Mucosa of descending colon (tissue), 3 donors: ENCODE measurements around the gene RAVER1. TPM values are rescaled to one million over a fixed set of nuclear protein-coding genes. Genes with fewer than 3 reads are reported as not detected.

Experiments
- ATAC-seq: fragments of 200-7000 bp; cut with Tn5 transposase; one replicate; pipeline ENCODE4 v1.9.1; 2020; ENCODE audit warnings: mild to moderate bottlenecking, moderate library complexity
- DNase-seq, 3 donors: peaks; one replicate each; pipeline ENCODE4 v3.0.0-alpha.2; 2020
- H3K36me3 ChIP-seq: fragments of 200-600 bp; one replicate; pipeline ENCODE4 v1.8.0; 2021; ENCODE audit warnings: low read depth, mild to moderate bottlenecking
- H3K4me1 ChIP-seq: fragments of 200-600 bp; one replicate; pipeline ENCODE4 v1.8.0; 2021; ENCODE audit warnings: low read depth, mild to moderate bottlenecking
- H3K4me3 ChIP-seq: fragments of 200-600 bp; one replicate; pipeline ENCODE4 v1.8.0; 2021; ENCODE audit warnings: mild to moderate bottlenecking
- H3K9me3 ChIP-seq: fragments of 200-600 bp; one replicate; pipeline ENCODE4 v1.8.0; 2021; ENCODE audit warnings: mild to moderate bottlenecking
- CTCF ChIP-seq: fragments of 200-600 bp; IDR thresholded peaks from one replicate; pipeline ENCODE4 v1.8.0; 2022; ENCODE audit warnings: antibody characterized with exemption, mild to moderate bottlenecking
- intact Hi-C, 2 donors: fragments of 100-400 bp; cut with DNase I in 1 of 2; cut with micrococcal nuclease in 1 of 2; formaldehyde crosslinking; loops; one replicate each; pipeline versions ENCODE4 v1.11.0 to v1.11.1; 2022; cut with DNase I, micrococcal nuclease
- total RNA-seq, 3 donors: library from RNA; stranded (reverse); fragmentation: NEBNext Ultra II Directional in 2 of 3; extraction: Animal tissue kit (Norgen Biotek cat#: 25700) in 2 of 3; gene quantifications; one replicate each; pipeline versions ENCODE4 v1.2.1 to v1.2.4, GENCODE V29; 2021 to 2023
- donor health status: DM: no; HTN: no; CAD: no; lungs with moderate emphysema.
- donor health status: DM: no; HTN: no; CAD: no.
- donor health status: DM: no; HTN: yes; CAD: no.

RAVER1 gene
- total RNA-seq, 3 donors from 2014 or later: 42.4 to 58.1 (median 49.6) TPM

- DNase-seq: no peak
- Histone ChIP-seq H3K36me3 (no peaks in the 10 kb centered on the region), H3K9me3 (no peaks in the 10 kb centered on the region), H3K4me3 (no peak overlapping the region), H3K4me1 (peaks cover 15% of the 10 kb centered on the region)
- TF ChIP-seq CTCF: no peak
- ATAC-seq: no peak
- intact Hi-C loops: no loop called here
Measured at GRCh38 chr19:10266706-10267105, 66.6 kb downstream of the RAVER1 start.

Other genes starting within 250 kb of the RAVER1 start
- gene SHFL, start 247.2 kb downstream of the RAVER1 start, total RNA-seq: 10 to 100 TPM; 26.9 to 41.5 (median 28.1) TPM
- 1 to 10 TPM in 1 of 3 donors, under 1 TPM in 2; 0.32 to 1.2 (median 0.87) TPM for gene ANGPTL6, start 230.9 kb downstream of the RAVER1 start, total RNA-seq
- gene PPAN, start 227.2 kb downstream of the RAVER1 start, total RNA-seq: 10 to 100 TPM; 36.4 to 42.0 (median 40.3) TPM
- gene P2RY11, start 221.8 kb downstream of the RAVER1 start, total RNA-seq: 10 to 100 TPM; 14.1 to 18.5 (median 16.9) TPM
- 100 to 1,000 TPM; 151 to 201 (median 152) TPM for gene EIF3G, start 213.6 kb downstream of the RAVER1 start, total RNA-seq
- 10 to 100 TPM; 41.1 to 55.6 (median 55.6) TPM for gene DNMT1, start 138.6 kb downstream of the RAVER1 start, total RNA-seq
- gene S1PR2, start 102.2 kb downstream of the RAVER1 start, total RNA-seq: 1 to 10 TPM; 1.2 to 8.4 (median 6.5) TPM
- 10 to 100 TPM; 47.5 to 65.5 (median 49.6) TPM for gene MRPL4, start 81.3 kb downstream of the RAVER1 start, total RNA-seq
- 10 to 100 TPM; 10.7 to 13.9 (median 13.4) TPM for gene ICAM1, start 62.4 kb downstream of the RAVER1 start, total RNA-seq
- gene ICAM4, start 46.6 kb downstream of the RAVER1 start, total RNA-seq: under 1 TPM in 2 of 3 donors, not detected in 1; 0.24 to 0.32 TPM
- gene ICAM5, start 43.6 kb downstream of the RAVER1 start, total RNA-seq: 1 to 10 TPM in 1 of 3 donors, under 1 TPM in 2; 0.69 to 1.4 (median 0.73) TPM
- gene ZGLP1, start 23.7 kb downstream of the RAVER1 start, total RNA-seq: 1 to 10 TPM; 2.5 to 4.0 (median 3.8) TPM
- 10 to 100 TPM in 1 of 3 donors, 1 to 10 TPM in 2; 7.9 to 15.1 (median 9.7) TPM for gene FDX2, start 17.5 kb downstream of the RAVER1 start, total RNA-seq
- 10 to 100 TPM; 16.0 to 31.6 (median 28.0) TPM for gene ICAM3, start 6.1 kb upstream of the RAVER1 start, total RNA-seq
- 100 to 1,000 TPM; 104 to 142 (median 123) TPM for gene TYK2, start 47.0 kb upstream of the RAVER1 start, total RNA-seq
- gene CDC37, start 70.0 kb upstream of the RAVER1 start, total RNA-seq: 100 to 1,000 TPM; 125 to 179 (median 145) TPM
- gene PDE4A, start 87.0 kb upstream of the RAVER1 start, total RNA-seq: 10 to 100 TPM in 2 of 3 donors, 1 to 10 TPM in 1; 7.0 to 27.4 (median 14.7) TPM
- gene KEAP1, start 169.8 kb upstream of the RAVER1 start, total RNA-seq: 10 to 100 TPM; 57.5 to 75.7 (median 61.0) TPM
- under 1 TPM in 2 of 3 donors, not detected in 1; 0.23 to 0.31 TPM for gene S1PR5, start 183.9 kb upstream of the RAVER1 start, total RNA-seq
- 100 to 1,000 TPM in 1 of 3 donors, 10 to 100 TPM in 2; 63.0 to 119 (median 93.5) TPM for gene ATG4D, start 210.4 kb upstream of the RAVER1 start, total RNA-seq
- 10 to 100 TPM; 12.0 to 23.3 (median 17.0) TPM for gene KRI1, start 232.5 kb upstream of the RAVER1 start, total RNA-seq
- 10 to 100 TPM in 2 of 3 donors, 1 to 10 TPM in 1; 6.1 to 12.1 (median 11.9) TPM for gene CDKN2D, start 235.4 kb upstream of the RAVER1 start, total RNA-seq